GM21529 (cell line): ENCODE data around the gene KRT15.
"Not testable (repeated sequence)": the region's sequence is repeated elsewhere in the genome, so short reads cannot be mapped to it uniquely, and the experiment has no call there.

Experiments
- ATAC-seq: cut with Tn5 transposase; IDR thresholded peaks from one replicate; pipeline ENCODE4 v1.9.1; 2021; ENCODE audit not compliant: unreplicated experiment

The KRT15 gene

GRCh38 chr17:41544935-41545334 lies 26.2 kb upstream of the KRT15 start:
- no peak for ATAC-seq

GRCh38 chr17:41544491-41544892 lies 25.8 kb upstream of the KRT15 start:
- ATAC-seq = no peak

GRCh38 chr17:41542786-41543185 lies 24.1 kb upstream of the KRT15 start:
- not testable (repeated sequence) for ATAC-seq

- ATAC-seq = no peak
Measured at GRCh38 chr17:41542357-41542756, 23.7 kb upstream of the KRT15 start.

- ATAC-seq = no peak
Measured at GRCh38 chr17:41540921-41541625, 22.4 kb upstream of the KRT15 start.

- ATAC-seq = no peak
Measured at GRCh38 chr17:41539979-41540701, 21.4 kb upstream of the KRT15 start.

- ATAC-seq = no peak
Measured at GRCh38 chr17:41539071-41539492, 20.4 kb upstream of the KRT15 start.

- no peak for ATAC-seq
Measured at GRCh38 chr17:41538565-41538991, 19.9 kb upstream of the KRT15 start.

GRCh38 chr17:41537990-41538389 lies 19.3 kb upstream of the KRT15 start:
- ATAC-seq = no peak

GRCh38 chr17:41537614-41537954 lies 18.9 kb upstream of the KRT15 start:
- ATAC-seq = no peak

- ATAC-seq = no peak
Measured at GRCh38 chr17:41536741-41537613, 18.3 kb upstream of the KRT15 start.

GRCh38 chr17:41535764-41536481 lies 17.2 kb upstream of the KRT15 start:
- no peak for ATAC-seq

- ATAC-seq = no peak
Measured at GRCh38 chr17:41534899-41535546, 16.3 kb upstream of the KRT15 start.

- ATAC-seq = no peak
Measured at GRCh38 chr17:41533613-41534012, 14.9 kb upstream of the KRT15 start.

- ATAC-seq = no peak
Measured at GRCh38 chr17:41532947-41533570, 14.4 kb upstream of the KRT15 start.

- ATAC-seq = no peak
Measured at GRCh38 chr17:41531993-41532392, 13.3 kb upstream of the KRT15 start.

- ATAC-seq = no peak
Measured at GRCh38 chr17:41530062-41531048, 11.7 kb upstream of the KRT15 start.

GRCh38 chr17:41529491-41529915 lies 10.8 kb upstream of the KRT15 start:
- ATAC-seq = no peak

GRCh38 chr17:41528959-41529353 lies 10.3 kb upstream of the KRT15 start:
- no peak for ATAC-seq
